ENCODE measurements around the gene DACH1. TPM values are rescaled to one million over a fixed set of nuclear protein-coding genes. Genes with fewer than 3 reads are reported as not detected.

DACH1 gene
- total RNA-seq, 1 donor from 2014 or later = 1.6 TPM

DNA sequence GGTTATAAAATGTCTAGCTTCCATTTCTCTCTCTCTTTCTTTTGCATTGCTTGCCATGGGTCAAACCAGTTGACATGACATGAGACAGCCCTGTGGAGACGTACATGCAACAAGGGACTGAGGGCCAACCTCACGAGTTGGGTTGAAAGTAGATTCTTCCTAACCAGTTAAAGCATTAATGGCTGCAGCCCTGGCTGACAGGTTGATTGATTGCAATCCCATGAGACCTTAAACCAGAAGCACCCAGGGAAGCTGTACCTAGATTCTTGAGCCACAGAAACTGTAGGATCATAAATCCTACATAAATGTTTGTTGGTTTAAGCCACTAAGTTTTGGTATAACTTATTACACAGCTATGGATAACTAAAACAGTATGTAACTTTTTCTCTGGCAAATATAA, 373.8 kb downstream of the DACH1 start:
- H3K4me1 ChIP-seq (ENCODE audit: insufficient read depth, low read length) = no peaks in the 10 kb centered on the region
- H3K9me3 Mint-ChIP-seq (ENCODE audit: unreplicated experiment) = no peaks in the 10 kb centered on the region
- no peak for DNase-seq (ENCODE audit: low read depth)
- TF ChIP-seq EZH2 (IDR thresholded peaks at IDR 0.05; ENCODE audit: insufficient read depth, low read length) = no peak
- TF ChIP-seq, protein P1, sequence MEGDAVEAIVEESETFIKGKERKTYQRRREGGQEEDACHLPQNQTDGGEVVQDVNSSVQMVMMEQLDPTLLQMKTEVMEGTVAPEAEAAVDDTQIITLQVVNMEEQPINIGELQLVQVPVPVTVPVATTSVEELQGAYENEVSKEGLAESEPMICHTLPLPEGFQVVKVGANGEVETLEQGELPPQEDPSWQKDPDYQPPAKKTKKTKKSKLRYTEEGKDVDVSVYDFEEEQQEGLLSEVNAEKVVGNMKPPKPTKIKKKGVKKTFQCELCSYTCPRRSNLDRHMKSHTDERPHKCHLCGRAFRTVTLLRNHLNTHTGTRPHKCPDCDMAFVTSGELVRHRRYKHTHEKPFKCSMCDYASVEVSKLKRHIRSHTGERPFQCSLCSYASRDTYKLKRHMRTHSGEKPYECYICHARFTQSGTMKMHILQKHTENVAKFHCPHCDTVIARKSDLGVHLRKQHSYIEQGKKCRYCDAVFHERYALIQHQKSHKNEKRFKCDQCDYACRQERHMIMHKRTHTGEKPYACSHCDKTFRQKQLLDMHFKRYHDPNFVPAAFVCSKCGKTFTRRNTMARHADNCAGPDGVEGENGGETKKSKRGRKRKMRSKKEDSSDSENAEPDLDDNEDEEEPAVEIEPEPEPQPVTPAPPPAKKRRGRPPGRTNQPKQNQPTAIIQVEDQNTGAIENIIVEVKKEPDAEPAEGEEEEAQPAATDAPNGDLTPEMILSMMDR (IDR thresholded peaks at IDR 0.05; ENCODE audit: insufficient read depth, low read depth, low read length) = no peak
- H3K27ac ChIP-seq (ENCODE audit: low read depth, low read length) = no peak overlapping the region
- no peaks in the 10 kb centered on the region for H3K27me3 ChIP-seq (ENCODE audit: insufficient read depth, low read length)
- no peak overlapping the region for H2AFZ ChIP-seq (ENCODE audit: low read depth, low read length)
- H3K9ac ChIP-seq (ENCODE audit: low read length) = no peak overlapping the region
- no peak overlapping the region for H3K27ac Mint-ChIP-seq (ENCODE audit: unreplicated experiment)
- H3K4me3 ChIP-seq (ENCODE audit: insufficient read depth, low read depth, low read length) = no peak overlapping the region
- no peaks in the 10 kb centered on the region for H3K9me3 ChIP-seq (ENCODE audit: insufficient read depth, low read depth, low read length)
- no peaks in the 10 kb centered on the region for H3K36me3 ChIP-seq (ENCODE audit: insufficient read depth, low read length)
- no peaks in the 10 kb centered on the region for H3K79me2 ChIP-seq (ENCODE audit: insufficient read depth, low read length)
- H3K4me1 Mint-ChIP-seq (ENCODE audit: low read depth, unreplicated experiment) = no peaks in the 10 kb centered on the region
- H3K4me2 ChIP-seq (ENCODE audit: low read length) = no peak overlapping the region
- H3K27me3 Mint-ChIP-seq (ENCODE audit: low read depth, unreplicated experiment) = no peaks in the 10 kb centered on the region
- no peak overlapping the region for H3K4me3 Mint-ChIP-seq (ENCODE audit: unreplicated experiment)
- H4K20me1 ChIP-seq (ENCODE audit: insufficient read depth, low read length) = no peaks in the 10 kb centered on the region
- FAIRE-seq = no peak
- H3K36me3 Mint-ChIP-seq (ENCODE audit: low read depth, unreplicated experiment) = no peaks in the 10 kb centered on the region

DNA sequence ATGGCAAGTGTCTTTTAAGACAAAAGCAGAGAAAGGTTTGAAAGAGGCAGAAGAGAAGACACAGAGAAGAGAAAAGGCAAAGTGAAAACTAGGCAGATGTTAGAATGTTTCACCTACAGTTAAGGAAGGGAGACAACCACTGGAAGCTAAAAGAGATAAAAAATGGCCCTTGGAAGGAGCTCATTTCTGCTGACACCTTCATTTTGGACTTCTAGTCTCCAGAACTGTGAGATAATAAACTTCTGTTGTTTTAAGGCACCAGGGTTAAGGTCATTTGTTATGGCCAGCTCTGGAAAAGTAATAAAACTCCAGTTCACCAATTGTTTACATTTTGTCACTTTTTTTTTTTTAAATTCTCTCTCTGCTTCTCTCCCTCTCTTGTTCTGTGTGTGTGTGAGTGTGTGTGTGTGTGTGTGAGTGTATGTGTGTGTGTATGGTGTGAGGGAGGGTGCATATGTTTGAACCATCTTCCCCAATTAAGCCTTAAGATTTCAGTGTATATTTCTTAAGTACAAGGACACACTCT, 374.6 kb downstream of the DACH1 start:
- FAIRE-seq (no peak), DNase-seq (ENCODE audit: low read depth) (no peak)
- Histone ChIP-seq H3K4me3 (ENCODE audit: insufficient read depth, low read depth, low read length) (no peak overlapping the region), H3K27me3 (ENCODE audit: insufficient read depth, low read length) (no peaks in the 10 kb centered on the region), H3K4me2 (ENCODE audit: low read length) (no peak overlapping the region), H3K4me1 (ENCODE audit: insufficient read depth, low read length) (no peaks in the 10 kb centered on the region), H2AFZ (ENCODE audit: low read depth, low read length) (no peak overlapping the region), H3K9me3 (ENCODE audit: insufficient read depth, low read depth, low read length) (no peaks in the 10 kb centered on the region), H3K9ac (ENCODE audit: low read length) (no peak overlapping the region), H3K79me2 (ENCODE audit: insufficient read depth, low read length) (no peaks in the 10 kb centered on the region), H3K36me3 (ENCODE audit: insufficient read depth, low read length) (no peaks in the 10 kb centered on the region), H3K27ac (ENCODE audit: low read depth, low read length) (no peak overlapping the region), H4K20me1 (ENCODE audit: insufficient read depth, low read length) (no peaks in the 10 kb centered on the region)
- H3K36me3 Mint-ChIP-seq (ENCODE audit: low read depth, unreplicated experiment) = no peaks in the 10 kb centered on the region
- TF ChIP-seq, protein P1 (IDR thresholded peaks at IDR 0.05; ENCODE audit: insufficient read depth, low read depth, low read length) = no peak
- TF ChIP-seq EZH2 (IDR thresholded peaks at IDR 0.05; ENCODE audit: insufficient read depth, low read length) = no peak
- H3K4me3 Mint-ChIP-seq (ENCODE audit: unreplicated experiment) = no peak overlapping the region
- H3K4me1 Mint-ChIP-seq (ENCODE audit: low read depth, unreplicated experiment) = no peaks in the 10 kb centered on the region
- no peak overlapping the region for H3K27ac Mint-ChIP-seq (ENCODE audit: unreplicated experiment)
- H3K9me3 Mint-ChIP-seq (ENCODE audit: unreplicated experiment) = no peaks in the 10 kb centered on the region
- no peaks in the 10 kb centered on the region for H3K27me3 Mint-ChIP-seq (ENCODE audit: low read depth, unreplicated experiment)

DNA sequence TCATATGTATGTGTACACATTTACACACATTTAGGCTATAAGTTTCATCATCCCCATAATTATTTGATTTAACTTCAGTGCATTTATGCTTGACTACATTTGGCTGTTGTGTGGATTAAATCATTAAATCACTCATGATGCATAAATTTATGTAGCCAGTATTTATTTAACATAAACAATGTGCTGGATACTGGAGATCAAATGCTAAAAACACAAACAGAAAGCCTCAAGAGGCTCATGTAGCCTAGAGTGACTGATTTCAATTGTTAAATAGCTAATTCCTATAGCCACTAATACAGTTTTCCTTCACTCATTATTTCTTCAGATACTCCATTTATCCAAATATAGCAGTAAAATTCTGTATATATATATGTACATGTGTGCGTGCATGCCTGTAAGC, 376.0 kb downstream of the DACH1 start:
- Mint-ChIP-seq H3K4me3 (ENCODE audit: unreplicated experiment) (no peak overlapping the region), H3K36me3 (ENCODE audit: low read depth, unreplicated experiment) (no peaks in the 10 kb centered on the region), H3K4me1 (ENCODE audit: low read depth, unreplicated experiment) (no peaks in the 10 kb centered on the region), H3K9me3 (ENCODE audit: unreplicated experiment) (no peaks in the 10 kb centered on the region), H3K27ac (ENCODE audit: unreplicated experiment) (no peak overlapping the region), H3K27me3 (ENCODE audit: low read depth, unreplicated experiment) (no peaks in the 10 kb centered on the region)
- Histone ChIP-seq H2AFZ (ENCODE audit: low read depth, low read length) (no peak overlapping the region), H3K36me3 (ENCODE audit: insufficient read depth, low read length) (no peaks in the 10 kb centered on the region), H3K27me3 (ENCODE audit: insufficient read depth, low read length) (no peaks in the 10 kb centered on the region), H3K4me2 (ENCODE audit: low read length) (no peak overlapping the region), H3K79me2 (ENCODE audit: insufficient read depth, low read length) (no peaks in the 10 kb centered on the region), H3K27ac (ENCODE audit: low read depth, low read length) (no peak overlapping the region), H4K20me1 (ENCODE audit: insufficient read depth, low read length) (no peaks in the 10 kb centered on the region), H3K4me3 (ENCODE audit: insufficient read depth, low read depth, low read length) (no peak overlapping the region), H3K9ac (ENCODE audit: low read length) (no peak overlapping the region), H3K9me3 (ENCODE audit: insufficient read depth, low read depth, low read length) (no peaks in the 10 kb centered on the region), H3K4me1 (ENCODE audit: insufficient read depth, low read length) (no peaks in the 10 kb centered on the region)
- DNase-seq (ENCODE audit: low read depth) = no peak
- no peak for FAIRE-seq
- TF ChIP-seq, protein P1 (IDR thresholded peaks at IDR 0.05; ENCODE audit: insufficient read depth, low read depth, low read length) = no peak
- no peak for TF ChIP-seq EZH2 (IDR thresholded peaks at IDR 0.05; ENCODE audit: insufficient read depth, low read length)
